Measurements from ENCODE around the gene SEBOX. TPM values are rescaled to one million over a fixed set of nuclear protein-coding genes. Genes with fewer than 3 reads are reported as not detected.

Gene SEBOX
- total RNA-seq, 1 experiment from 2014 or later, result not detected

GRCh38 chr17:28331891-28332420 is 33.0 kb downstream of the SEBOX start:
- H3K27ac ChIP-seq, result no peak overlapping the region
- H3K27me3 ChIP-seq, result no peaks in the 10 kb centered on the region
- no peak overlapping the region for H3K4me3 ChIP-seq
- H3K36me3 ChIP-seq, result peaks cover 31% of the 10 kb centered on the region
- H3K9me3 ChIP-seq (replicated peaks), result no peaks in the 10 kb centered on the region
- no peak for DNase-seq
- H3K4me1 ChIP-seq, result peaks cover 8% of the 10 kb centered on the region

GRCh38 chr17:28330671-28331070 is 34.3 kb downstream of the SEBOX start:
- no peak for DNase-seq
- peaks cover 3% of the 10 kb centered on the region for H3K4me1 ChIP-seq
- no peaks in the 10 kb centered on the region for H3K9me3 ChIP-seq (replicated peaks)
- no peak overlapping the region for H3K27ac ChIP-seq
- H3K4me3 ChIP-seq, result no peak overlapping the region
- H3K36me3 ChIP-seq, result peaks cover 44% of the 10 kb centered on the region
- no peaks in the 10 kb centered on the region for H3K27me3 ChIP-seq

GRCh38 chr17:28328325-28328724 is 36.7 kb downstream of the SEBOX start:
- Histone ChIP-seq H3K9me3 (replicated peaks) (no peaks in the 10 kb centered on the region), H3K27me3 (no peaks in the 10 kb centered on the region), H3K36me3 (peaks cover 54% of the 10 kb centered on the region), H3K4me1 (no peaks in the 10 kb centered on the region; the same call in 1 of the 2 replicates), H3K4me3 (no peak overlapping the region), H3K27ac (no peak overlapping the region)
- DNase-seq, result no peak

GRCh38 chr17:28327709-28328108 is 37.3 kb downstream of the SEBOX start:
- no peaks in the 10 kb centered on the region; the same call in 1 of the 2 replicates for H3K4me1 ChIP-seq
- no peak overlapping the region for H3K4me3 ChIP-seq
- DNase-seq, result no peak
- H3K27ac ChIP-seq, result no peak overlapping the region
- no peaks in the 10 kb centered on the region for H3K9me3 ChIP-seq (replicated peaks)
- peaks cover 54% of the 10 kb centered on the region for H3K36me3 ChIP-seq
- no peaks in the 10 kb centered on the region for H3K27me3 ChIP-seq

GRCh38 chr17:28327031-28327607 is 37.9 kb downstream of the SEBOX start:
- H3K36me3 ChIP-seq, result peaks cover 54% of the 10 kb centered on the region
- no peaks in the 10 kb centered on the region for H3K9me3 ChIP-seq (replicated peaks)

GRCh38 chr17:28326114-28326513 is 38.9 kb downstream of the SEBOX start:
- Histone ChIP-seq H3K27ac (no peak overlapping the region), H3K9me3 (replicated peaks) (no peaks in the 10 kb centered on the region), H3K4me1 (peaks cover 5% of the 10 kb centered on the region), H3K36me3 (peaks cover 58% of the 10 kb centered on the region), H3K27me3 (no peaks in the 10 kb centered on the region), H3K4me3 (no peak overlapping the region)
- DNase-seq, result no peak

More at GRCh38 chr17:28327031-28327607, 37.9 kb downstream of the SEBOX start:
- Histone ChIP-seq H3K4me1 (no peaks in the 10 kb centered on the region; the same call in 1 of the 2 replicates), H3K4me3 (no peak overlapping the region), H3K27me3 (no peaks in the 10 kb centered on the region), H3K27ac (no peak overlapping the region)
- DNase-seq, result no peak

- peaks cover 63% of the 10 kb centered on the region for H3K36me3 ChIP-seq
- H3K4me1 ChIP-seq, result peaks cover 14% of the 10 kb centered on the region
- no peak overlapping the region for H3K4me3 ChIP-seq
- H3K9me3 ChIP-seq (replicated peaks), result no peaks in the 10 kb centered on the region
- no peak overlapping the region for H3K27ac ChIP-seq
- no peak for DNase-seq
- no peaks in the 10 kb centered on the region for H3K27me3 ChIP-seq
These were observed 39.8 kb downstream of the SEBOX start for GRCh38 chr17:28325211-28325610.

- no peaks in the 10 kb centered on the region for H3K9me3 ChIP-seq (replicated peaks)
- peaks cover 14% of the 10 kb centered on the region for H3K4me1 ChIP-seq
- peaks cover 63% of the 10 kb centered on the region for H3K36me3 ChIP-seq
- no peak overlapping the region for H3K4me3 ChIP-seq
- H3K27ac ChIP-seq, result no peak overlapping the region
- no peak for DNase-seq
- no peaks in the 10 kb centered on the region for H3K27me3 ChIP-seq
These were observed 40.2 kb downstream of the SEBOX start for GRCh38 chr17:28324781-28325180.

GRCh38 chr17:28324267-28324745 is 40.7 kb downstream of the SEBOX start:
- Histone ChIP-seq H3K27ac (no peak overlapping the region), H3K36me3 (peaks cover 59% of the 10 kb centered on the region), H3K9me3 (replicated peaks) (no peaks in the 10 kb centered on the region), H3K4me1 (peaks cover 14% of the 10 kb centered on the region), H3K27me3 (no peaks in the 10 kb centered on the region), H3K4me3 (no peak overlapping the region)
- DNase-seq, result no peak

- Histone ChIP-seq H3K4me1 (peaks cover 19% of the 10 kb centered on the region; the same call in 1 of the 2 replicates), H3K9me3 (replicated peaks) (no peaks in the 10 kb centered on the region), H3K4me3 (peak overlapping the region; percentile 72), H3K36me3 (peaks cover 20% of the 10 kb centered on the region), H3K27ac (peak overlapping the region; percentile 74; the same call in 1 of the 2 replicates), H3K27me3 (no peaks in the 10 kb centered on the region)
- DNase-seq, result no peak
These were observed 44.6 kb downstream of the SEBOX start for GRCh38 chr17:28320215-28321061.

GRCh38 chr17:28319598-28319935 is 45.4 kb downstream of the SEBOX start:
- DNase-seq, result peak in 1 of 2 experiments; percentile 35

GRCh38 chr17:28318759-28319597 is 46.0 kb downstream of the SEBOX start, which contains the start of gene TMEM97:
Gene TMEM97, plus strand, starts transcription at chr17:28319200. Its CDS starts 40 bp downstream, at chr17:28319240.
- Histone ChIP-seq H3K27me3 (no peaks in the 10 kb centered on the region), H3K27ac (peak within 1 kb of the TSS; percentile 74), H3K9me3 (replicated peaks) (no peaks in the 10 kb centered on the region), H3K36me3 (peaks cover 12% of the 10 kb centered on the region), H3K4me3 (peak within 1 kb of the TSS; percentile 72), H3K4me1 (peaks cover 19% of the 10 kb centered on the region; the same call in 1 of the 2 replicates)
- DNase-seq, result peak; percentile 99

More at GRCh38 chr17:28319598-28319935, 45.4 kb downstream of the SEBOX start:
- Histone ChIP-seq H3K4me3 (peak overlapping the region; percentile 72), H3K27me3 (no peaks in the 10 kb centered on the region), H3K27ac (peak overlapping the region; percentile 74), H3K4me1 (peaks cover 19% of the 10 kb centered on the region; the same call in 1 of the 2 replicates), H3K36me3 (peaks cover 16% of the 10 kb centered on the region), H3K9me3 (replicated peaks) (no peaks in the 10 kb centered on the region)

- peaks cover 12% of the 10 kb centered on the region for H3K36me3 ChIP-seq
- peak overlapping the region; percentile 72 for H3K4me3 ChIP-seq
- peak overlapping the region; percentile 74 for H3K27ac ChIP-seq
- DNase-seq, result peak in 1 of 2 experiments; percentile 38
- H3K27me3 ChIP-seq, result no peaks in the 10 kb centered on the region
- peaks cover 19% of the 10 kb centered on the region; the same call in 1 of the 2 replicates for H3K4me1 ChIP-seq
- no peaks in the 10 kb centered on the region for H3K9me3 ChIP-seq (replicated peaks)
These were observed 46.8 kb downstream of the SEBOX start for GRCh38 chr17:28317966-28318758.
